22Rv1 (cell line): ENCODE data around the gene GSTO2.
A peak's percentile ranks its signal among the peaks of the same experiment; 100 is the strongest.

Source experiments
- H3K27ac ChIP-seq: fragments of 450-650 bp; 2 replicates; pipeline ENCODE4 v1.5.1; 2017
- ZFX ChIP-seq: fragments of 450-650 bp; IDR thresholded peaks from 2 replicates; pipeline ENCODE4 v1.6.1; 2017; ENCODE audit warnings: antibody characterized with exemption, borderline replicate concordance
- TF ChIP-seq, protein P1 (sequence below): fragments of 450-650 bp; IDR thresholded peaks from 2 replicates; pipeline ENCODE4 v1.5.1; 2017; ENCODE audit warnings: mild to moderate bottlenecking

Gene GSTO2

DNA sequence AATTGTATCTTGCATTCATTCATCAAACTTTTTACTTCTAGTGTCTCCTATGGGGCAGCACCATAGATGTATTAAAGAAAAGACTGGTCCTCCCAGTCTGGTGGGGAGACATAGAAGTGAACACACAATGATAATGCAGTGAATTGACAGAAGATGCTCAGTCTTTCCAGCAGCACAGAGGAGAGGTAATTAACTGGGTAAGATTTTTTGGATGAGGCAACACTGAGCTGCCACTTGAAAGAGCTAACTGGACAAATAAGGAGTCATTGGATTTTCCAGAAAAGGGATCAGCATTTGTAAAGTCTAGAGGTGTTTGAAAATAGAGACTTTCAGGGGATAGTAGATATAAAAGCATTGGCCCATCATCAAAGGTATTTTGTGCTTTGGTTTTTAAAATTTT is 76.5 kb downstream of the GSTO2 start:
- H3K27ac ChIP-seq: no peak overlapping the region
- TF ChIP-seq, protein P1, sequence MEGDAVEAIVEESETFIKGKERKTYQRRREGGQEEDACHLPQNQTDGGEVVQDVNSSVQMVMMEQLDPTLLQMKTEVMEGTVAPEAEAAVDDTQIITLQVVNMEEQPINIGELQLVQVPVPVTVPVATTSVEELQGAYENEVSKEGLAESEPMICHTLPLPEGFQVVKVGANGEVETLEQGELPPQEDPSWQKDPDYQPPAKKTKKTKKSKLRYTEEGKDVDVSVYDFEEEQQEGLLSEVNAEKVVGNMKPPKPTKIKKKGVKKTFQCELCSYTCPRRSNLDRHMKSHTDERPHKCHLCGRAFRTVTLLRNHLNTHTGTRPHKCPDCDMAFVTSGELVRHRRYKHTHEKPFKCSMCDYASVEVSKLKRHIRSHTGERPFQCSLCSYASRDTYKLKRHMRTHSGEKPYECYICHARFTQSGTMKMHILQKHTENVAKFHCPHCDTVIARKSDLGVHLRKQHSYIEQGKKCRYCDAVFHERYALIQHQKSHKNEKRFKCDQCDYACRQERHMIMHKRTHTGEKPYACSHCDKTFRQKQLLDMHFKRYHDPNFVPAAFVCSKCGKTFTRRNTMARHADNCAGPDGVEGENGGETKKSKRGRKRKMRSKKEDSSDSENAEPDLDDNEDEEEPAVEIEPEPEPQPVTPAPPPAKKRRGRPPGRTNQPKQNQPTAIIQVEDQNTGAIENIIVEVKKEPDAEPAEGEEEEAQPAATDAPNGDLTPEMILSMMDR: no peak
- TF ChIP-seq ZFX: no peak

DNA sequence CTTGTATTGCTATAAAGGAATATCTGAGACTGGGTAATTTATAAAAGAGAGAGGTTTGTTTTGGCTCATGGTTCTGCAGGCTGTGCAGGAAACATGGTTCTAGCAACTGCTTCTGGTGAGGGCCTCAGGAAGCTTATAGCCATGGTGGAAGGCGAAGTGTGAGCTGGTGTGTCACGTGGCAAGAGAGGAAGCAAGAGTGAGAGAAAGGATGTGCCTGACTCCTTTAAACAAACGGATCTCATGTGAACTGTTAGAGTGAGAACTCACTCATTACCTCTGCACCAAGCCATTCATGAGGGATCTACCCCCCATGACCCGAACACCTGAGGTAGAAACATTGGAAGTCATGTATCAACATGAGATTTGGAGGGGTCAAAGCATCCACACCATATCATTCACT is 77.0 kb downstream of the GSTO2 start:
- H3K27ac ChIP-seq: no peak overlapping the region
- TF ChIP-seq ZFX: no peak
- TF ChIP-seq, protein P1: no peak

DNA sequence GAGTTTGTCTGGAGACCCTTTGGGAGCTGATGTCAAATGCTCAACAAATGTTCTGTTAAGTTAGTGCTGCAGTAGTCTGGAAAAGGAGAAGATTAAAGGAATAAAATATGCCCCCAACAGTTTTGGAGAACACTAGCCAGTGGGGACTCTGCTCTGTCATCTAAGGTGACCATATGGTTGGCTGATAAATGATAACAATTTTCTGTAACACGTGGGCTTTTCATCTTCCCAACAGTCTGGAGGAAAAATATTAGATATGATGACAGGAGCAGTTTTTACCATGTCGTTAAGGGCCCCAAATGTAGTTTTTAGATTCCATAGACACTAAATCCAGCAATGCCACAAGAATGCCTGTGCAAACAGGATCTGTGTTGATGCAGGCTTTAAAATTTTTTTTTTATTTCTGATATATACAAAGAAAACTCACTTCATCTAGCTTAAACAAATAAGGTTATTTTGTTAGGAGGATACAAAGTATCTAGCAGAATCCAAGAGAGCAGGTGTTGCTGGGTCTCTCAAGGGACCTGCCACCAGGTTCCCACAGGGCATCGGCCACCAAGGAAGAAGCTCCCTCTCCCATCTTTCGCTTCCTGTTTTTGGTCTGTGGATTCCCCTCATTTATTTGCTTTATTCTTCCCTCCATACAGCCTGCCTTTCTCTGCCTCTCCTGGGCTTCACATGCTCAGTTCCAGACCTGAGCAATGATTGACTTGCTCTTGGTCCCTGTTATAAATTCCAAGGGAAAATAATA is 78.5 kb downstream of the GSTO2 start:
- H3K27ac ChIP-seq: no peak overlapping the region
- TF ChIP-seq, protein P1: no peak
- no peak for TF ChIP-seq ZFX

DNA sequence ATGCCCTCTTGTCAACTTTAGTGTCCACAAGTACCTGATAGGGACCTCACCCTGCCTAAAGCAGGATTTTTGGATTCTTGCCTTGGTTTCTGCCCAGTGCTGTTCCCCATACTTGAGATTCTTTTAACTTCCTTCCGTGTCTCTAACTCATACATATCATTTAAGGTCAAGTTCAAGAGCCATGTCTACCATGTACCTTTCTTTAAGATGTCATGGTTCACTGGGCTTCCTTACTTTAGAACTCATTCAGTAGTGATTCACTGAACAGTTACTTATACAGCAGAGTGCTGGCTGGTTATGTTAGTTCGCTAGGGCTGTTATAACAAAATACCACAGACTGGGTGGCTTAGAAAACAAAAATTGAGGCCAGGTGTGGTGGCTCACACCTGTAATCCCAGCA is 79.6 kb downstream of the GSTO2 start:
- H3K27ac ChIP-seq: no peak overlapping the region
- TF ChIP-seq ZFX: no peak
- TF ChIP-seq, protein P1: no peak

DNA sequence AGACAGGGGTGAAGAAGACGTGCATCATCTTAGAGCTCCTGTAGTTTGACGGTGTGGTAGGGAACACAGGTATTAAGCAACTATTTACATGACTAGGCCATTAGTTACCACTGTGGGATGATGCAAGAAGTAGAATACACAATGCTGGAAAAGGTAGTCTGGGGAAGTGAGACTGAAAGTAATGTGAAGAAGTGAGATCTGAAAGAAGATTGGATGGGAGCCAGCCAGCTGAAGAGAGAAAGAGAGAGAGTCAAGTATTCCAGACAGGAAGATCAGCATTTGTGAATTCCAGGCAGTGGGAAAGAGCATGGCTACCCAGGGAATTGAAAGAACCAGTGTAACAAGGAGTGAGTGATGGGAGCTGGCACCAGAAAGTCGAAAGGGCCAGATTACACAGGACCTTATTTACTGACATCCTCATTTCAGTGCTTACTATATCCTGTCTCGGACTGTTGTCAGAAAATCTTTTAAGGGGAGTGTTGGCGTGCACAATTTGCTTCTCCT is 80.7 kb downstream of the GSTO2 start:
- TF ChIP-seq, protein P1: no peak
- TF ChIP-seq ZFX: no peak
- no peak overlapping the region for H3K27ac ChIP-seq

DNA sequence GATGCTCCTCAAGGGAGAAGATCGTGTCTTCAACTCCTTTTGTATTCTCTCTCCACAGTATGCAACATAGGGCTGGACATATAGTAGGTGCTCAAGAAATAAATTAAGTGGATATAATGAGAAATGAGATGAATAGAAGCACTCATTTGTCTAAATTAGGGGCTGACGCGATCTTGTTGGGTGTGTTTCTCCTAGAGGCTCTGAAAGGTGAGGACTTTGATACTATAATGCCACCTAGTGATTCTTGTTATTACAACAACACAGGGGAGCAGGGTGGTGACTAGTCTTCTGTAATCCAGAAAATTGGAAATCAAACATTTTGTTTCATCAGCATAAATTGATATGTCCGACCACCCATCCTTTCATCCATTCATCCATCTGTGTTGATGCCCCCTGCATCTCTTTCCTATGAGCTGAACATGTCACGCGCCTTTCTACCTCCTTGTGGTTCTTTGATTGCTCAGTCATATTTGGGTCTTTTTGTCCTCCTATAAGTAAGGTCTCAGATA is 81.2 kb downstream of the GSTO2 start:
- no peak overlapping the region for H3K27ac ChIP-seq
- TF ChIP-seq ZFX: no peak
- TF ChIP-seq, protein P1: peak; percentile 77

DNA sequence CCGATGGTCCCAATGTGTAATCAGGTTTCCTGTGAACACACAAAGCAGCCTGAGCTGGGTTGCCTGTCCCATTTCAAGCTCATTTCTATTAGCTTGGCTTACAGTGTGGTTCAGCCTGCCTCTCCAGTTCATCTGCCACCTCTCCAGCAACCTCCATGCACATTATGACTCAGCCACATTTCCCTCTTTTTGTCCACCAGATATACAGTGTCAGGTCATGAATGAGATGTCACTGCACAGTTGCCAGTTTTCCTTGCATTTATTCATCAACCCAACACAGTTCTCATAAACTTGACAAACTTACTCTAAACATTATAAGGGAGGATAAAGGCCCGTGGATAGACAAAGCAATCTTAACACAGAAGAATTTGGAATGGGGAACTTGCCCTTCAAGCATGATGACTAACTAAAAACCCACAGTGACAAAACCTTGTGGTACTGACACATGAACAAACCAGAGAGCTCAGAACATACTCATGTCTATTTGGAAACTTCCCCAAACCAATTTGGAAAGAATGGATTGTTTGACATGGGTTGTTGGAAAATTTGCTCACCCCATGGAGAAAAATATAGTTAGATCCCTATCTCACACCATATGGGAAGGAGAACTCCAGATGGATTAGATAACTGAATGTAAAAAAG is 82.2 kb downstream of the GSTO2 start:
- TF ChIP-seq ZFX: no peak
- TF ChIP-seq, protein P1: no peak
- H3K27ac ChIP-seq: no peak overlapping the region
